CD4-positive, alpha-beta T cell treated with Interleukin-17A for 4 hours (primary cell): ENCODE data around the gene LKAAEAR1.

Experiments used
- DNase-seq: peaks from one replicate; pipeline ENCODE4 v3.0.0-alpha.2; 2020; ENCODE audit warnings: mixed read lengths

The LKAAEAR1 gene

GRCh38 chr20:64049878-64050260 lies 34.3 kb downstream of the LKAAEAR1 start:
- DNase-seq, result no peak

- peak; percentile 44 for DNase-seq
Observed at GRCh38 chr20:64049060-64049877, 34.9 kb downstream of the LKAAEAR1 start, which contains the start of gene SOX18. SOX18 (minus strand) TSS chr20:64049639; CDS start chr20:64049516, 123 bp downstream.

GRCh38 chr20:64048402-64049044 lies 35.7 kb downstream of the LKAAEAR1 start:
- no peak for DNase-seq

DNA sequence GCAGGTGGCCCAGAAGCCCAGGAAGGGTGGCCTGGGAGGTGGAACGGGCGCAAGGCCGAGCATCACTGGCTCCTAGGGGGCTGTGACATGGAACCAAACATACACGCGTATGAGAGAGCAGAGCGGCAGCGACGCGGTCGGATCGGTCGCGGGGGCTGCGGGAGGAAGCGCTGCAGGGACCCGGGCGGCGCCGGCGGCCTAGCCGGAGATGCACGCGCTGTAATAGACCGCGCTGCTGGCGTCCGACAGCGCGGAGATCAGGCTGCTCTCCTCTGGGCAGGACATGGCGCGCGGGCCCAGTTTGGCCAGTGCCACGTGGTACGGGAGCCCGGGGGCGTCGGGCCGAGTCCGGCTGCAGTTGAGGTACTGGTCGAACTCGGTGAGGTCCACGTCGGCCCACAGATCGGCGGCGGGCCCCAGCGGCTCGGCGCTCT lies 36.2 kb downstream of the LKAAEAR1 start:
- no peak for DNase-seq

- DNase-seq, result no peak
Observed at GRCh38 chr20:64047046-64047389, 37.2 kb downstream of the LKAAEAR1 start.

- no peak for DNase-seq
Observed at GRCh38 chr20:64045346-64046011, 38.7 kb downstream of the LKAAEAR1 start.

DNA sequence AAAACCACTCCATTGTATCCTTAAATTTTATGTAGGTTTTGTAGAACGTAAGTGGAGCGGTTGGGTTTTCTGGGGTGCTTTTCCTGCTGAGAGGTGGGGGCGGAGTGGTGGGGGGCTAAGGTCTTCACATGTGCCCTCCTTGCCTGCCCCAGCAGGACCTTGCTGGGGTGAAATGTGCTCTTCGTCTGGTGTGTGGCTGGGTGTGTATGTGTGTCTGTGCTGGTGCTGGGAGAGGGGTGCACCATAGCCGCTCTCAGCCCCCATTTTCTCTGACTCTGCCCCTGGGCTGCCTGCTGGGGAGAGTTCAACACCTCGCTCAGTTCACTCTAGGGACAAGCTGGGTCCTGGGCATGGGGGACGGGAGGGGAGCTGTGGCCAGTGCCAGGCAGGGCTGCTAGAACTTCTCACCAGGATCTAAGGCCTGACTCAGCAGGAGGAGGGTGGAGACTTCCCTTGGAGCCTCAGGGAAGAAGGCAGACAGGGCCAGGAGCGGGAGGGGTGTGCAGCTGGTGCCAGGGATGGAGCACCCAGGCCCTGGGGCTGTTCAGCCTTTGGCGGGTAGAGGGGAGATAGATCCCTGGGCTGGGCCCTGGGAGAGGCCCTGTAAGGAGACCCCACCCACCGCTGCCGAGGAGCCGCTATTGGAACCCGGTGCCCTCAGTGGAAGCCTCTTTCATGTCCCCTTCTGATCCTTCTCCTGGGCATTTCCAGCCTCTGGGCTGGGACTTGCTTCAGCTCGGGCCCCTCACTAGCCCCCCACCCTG lies 39.5 kb downstream of the LKAAEAR1 start:
- DNase-seq, result no peak

GRCh38 chr20:64043768-64044167 lies 40.4 kb downstream of the LKAAEAR1 start:
- DNase-seq, result no peak

DNA sequence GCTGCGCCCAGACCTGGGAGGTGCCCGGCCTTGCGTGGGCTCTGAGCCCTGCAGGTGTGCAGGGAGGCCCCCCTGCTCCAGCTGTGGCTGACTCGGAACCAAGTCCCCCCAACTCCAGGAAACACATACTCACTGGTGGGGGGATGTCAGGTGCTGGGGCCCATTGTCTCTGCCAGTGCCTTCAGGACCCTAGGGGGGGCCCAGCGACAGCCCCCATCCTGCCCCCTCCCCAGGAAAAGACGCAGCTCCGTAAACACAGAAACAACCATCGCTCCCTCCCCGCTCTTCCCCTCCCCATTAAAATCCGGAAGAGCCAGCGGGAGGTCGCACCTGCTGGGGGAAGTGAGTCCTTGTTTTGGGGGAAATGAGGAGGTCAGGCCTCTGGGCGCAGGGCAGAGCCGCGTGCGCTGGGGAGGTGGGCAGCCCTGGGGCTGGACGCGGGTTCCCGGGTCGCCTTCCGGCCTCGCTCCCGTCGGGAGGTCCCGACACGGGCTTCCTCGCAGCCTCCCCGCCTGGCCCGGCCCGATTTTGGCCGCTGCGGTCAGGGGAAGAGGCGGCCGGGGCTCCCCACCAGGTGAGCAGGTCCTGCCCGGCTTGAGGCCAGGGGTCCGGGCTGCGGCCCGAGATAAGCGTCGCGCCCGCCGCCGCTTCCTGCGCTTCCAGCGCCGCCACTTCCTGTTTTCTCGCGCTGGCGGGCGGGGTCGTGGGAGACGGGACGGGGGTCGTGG lies 42.0 kb downstream of the LKAAEAR1 start:
- DNase-seq, result peak; percentile 60

DNA sequence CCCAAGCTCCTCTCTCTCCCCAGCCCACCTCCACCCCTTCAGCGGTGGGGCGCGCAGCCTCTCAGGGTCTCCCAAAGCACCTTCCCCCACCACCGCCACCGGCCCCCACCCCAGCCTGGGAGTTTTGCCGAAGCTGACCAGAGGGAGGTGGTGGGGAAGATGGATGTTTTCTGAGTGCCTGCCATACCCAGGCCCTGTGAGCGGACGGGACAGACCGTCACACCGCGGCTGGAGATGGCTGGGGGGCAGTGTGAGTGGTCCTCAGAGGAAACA lies 42.5 kb downstream of the LKAAEAR1 start:
- DNase-seq, result no peak

DNA sequence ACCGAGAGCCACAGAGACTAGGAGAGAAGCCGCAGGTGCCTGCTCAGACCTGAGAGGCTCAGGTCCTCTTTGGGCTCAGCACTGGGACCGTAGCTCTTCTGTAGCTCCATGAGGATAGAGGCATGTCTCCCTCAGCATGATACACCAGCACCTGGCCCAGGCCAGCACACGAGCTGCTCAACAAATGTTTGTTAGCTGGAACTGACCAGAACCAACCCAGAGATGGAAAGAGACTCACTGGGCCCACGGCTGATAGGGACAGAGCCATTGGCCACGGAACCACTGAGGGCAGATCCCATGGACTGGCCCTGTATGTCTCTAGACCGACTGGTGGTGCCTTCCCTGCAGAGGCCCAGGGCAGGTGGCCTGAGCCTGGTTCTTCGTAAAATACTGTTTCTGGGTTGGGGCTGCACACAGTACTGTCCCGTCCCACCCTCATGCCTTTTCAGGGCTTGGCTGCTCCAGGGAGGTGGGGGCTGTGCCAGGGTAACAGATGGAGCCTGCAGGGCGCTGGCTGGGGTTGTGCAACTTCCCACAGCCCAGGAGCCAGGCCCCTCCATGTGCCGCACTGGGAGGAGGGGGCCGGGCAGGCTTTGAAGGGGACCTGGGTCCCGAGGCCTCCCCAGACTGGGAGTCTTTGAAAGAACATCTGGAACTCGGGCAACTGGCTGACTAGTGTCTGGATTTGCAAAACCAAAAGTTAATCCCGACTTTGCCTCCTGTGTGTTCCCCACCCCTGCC lies 43.0 kb downstream of the LKAAEAR1 start:
- DNase-seq, result no peak

DNA sequence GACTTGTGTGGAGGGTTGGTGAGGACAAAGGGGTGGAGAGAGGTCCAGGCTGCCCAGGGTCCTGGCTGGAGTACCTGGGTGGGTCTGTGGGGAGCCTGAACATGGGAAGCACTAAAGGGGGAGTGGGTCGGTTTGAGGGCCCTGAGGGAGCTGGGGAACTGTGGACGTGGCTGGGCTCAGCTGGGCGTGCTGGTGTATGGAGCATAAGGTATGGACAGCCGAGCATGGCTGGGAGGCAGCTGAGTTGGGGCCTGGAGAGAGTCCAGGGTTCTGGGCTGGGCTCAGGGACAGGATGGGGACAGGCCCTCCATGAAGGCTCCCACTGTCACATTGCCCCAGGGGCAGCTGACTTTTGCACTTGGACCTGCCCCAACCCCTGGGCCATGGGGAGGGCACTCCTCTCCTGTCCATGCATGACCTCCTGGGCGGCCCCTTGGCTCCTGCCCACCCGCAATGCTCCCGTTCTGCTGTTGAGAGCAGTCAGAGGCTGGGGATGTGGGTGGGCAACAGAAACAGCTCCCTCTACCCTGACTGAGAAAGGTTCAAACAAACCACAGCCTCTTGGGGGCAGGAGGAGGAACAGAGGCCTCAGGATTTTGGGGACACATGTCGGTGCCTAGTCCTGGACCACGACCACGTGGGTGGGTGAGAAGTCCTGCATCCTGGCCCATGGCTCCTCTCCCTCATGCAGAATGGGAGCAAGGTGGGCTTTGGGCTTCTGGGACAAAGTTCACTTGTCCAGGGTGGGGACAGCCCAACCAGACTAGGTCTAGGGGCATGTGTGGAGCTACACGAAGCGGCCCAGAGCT lies 43.8 kb downstream of the LKAAEAR1 start:
- DNase-seq, result no peak

DNA sequence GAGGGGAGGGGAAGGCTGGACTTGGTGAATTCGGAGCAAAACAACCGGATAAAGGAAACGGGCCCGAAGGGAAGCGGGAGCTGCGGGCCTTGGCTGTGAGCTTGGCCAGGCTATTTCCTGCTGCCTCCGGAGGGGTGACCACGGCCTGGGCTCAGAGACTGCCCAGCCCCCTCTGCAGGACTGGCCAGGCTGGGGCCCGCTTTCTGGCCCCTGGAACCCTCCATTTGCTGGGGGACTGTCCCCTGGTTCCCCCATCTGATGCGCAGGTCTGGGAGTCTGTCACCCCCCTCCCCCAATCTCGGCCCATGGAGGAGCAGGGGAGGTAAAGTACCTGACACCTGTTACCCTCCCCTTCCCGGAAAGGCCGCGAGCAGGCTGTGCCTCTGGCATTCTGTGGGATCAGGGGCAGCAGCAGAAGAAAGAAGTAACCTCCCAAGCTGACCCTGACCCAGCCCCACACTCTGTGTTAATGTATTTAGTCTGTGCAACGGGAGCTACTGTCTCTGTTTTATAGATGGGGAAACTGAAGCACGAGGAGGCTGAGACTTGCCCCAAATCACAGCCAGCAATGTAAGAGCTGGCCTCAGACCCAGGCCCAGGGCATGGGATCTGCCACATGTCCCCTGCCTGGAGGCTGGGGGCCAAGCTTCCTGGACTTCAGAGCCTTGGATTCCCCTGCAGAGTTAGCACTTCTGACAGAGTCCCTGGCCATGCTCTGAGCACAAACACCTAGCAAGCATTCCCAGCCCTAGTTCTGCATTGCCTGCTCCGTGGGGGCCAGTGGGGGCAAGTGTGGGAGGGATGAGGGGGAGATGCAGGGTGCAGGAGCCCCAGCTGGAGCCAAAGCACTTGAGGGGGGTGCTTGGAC lies 44.7 kb downstream of the LKAAEAR1 start:
- no peak for DNase-seq

DNA sequence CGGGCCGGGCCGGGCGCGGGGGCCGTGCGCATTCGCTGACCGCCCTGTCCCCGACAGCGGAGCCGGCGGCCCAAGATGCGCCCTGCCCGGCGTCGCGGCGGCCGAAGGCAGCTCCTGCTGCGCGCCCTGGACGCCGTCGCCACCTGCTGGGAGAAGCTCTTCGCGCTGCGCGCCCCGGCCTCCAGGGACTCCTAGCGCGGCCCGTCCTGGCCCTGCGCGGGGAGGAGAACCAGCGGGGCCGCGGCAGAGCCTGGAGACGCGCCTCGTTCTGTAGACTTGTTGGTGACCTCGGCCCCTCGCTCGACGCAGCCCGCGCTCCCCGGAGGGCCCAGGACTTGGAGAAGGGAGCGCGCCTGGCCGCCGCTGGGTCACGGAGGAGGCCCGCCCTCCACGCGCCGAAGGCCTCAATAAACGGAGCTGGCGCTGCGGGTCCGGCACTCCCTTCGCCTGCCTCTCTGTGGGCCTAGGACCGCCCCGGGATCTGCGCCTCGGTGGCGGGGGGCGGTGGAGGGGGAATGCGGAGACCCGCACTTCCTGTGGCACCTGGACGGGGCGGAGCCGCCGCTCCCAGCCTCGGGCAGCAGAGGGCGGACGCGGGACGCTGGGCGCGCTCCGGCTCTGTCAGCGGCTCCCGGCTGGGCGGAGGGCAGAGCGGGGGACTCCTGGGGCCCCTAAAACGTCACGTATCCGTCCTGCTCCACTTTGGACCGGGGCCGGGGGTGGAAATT lies 45.5 kb downstream of the LKAAEAR1 start:
- peak; percentile 87 for DNase-seq

DNA sequence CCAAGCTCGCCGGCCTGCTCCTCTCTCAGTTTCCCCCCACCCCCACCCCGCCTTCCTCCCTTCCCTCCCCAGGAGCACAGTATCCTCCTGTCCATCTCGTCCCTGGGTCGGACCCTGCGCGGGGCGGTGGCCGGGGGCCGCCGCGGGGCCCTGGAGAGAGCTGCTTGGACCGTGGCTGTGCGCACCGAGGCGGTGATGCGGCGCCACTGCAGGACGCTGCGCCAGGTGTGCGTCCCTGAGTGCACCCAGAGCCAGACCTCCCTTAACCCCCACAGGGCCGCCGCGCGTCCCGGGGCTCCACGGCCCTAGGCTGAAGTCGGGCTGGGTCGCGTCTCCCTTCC lies 46.0 kb downstream of the LKAAEAR1 start:
- DNase-seq, result no peak

DNA sequence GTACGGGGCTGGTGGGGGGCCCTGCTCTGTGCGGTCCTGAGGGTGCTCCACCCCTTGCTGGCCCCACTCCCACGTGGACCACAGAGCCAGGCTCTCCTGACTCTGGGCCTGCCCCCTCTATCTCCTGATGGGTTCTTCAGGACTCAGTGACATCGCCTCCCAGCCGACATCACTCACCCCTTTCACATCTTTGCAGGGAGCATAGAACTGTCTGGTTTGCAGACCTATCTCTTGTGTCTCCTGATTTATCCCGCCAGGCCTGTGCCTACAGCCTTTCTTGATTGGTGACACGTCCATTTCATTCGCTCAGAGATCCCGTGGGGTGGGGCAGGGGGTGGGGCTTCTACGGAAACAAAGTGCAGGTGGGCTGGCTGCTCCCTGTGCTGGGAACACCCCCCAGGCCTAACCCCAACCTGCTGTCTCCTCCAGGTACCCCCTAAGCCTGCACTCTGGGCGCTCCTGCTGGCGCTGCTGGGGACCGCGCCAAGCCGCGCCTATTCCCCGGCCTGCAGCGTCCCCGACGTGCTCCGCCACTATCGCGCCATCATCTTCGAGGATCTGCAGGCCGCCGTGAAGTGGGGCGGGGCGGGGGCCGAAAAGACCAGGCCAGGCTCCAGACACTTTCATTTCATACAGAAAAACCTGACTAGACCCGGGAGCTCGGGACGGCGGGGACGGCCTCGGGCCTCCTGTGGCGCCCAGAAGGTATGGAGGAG lies 46.5 kb downstream of the LKAAEAR1 start:
- no peak for DNase-seq

GRCh38 chr20:64037199-64037497 lies 47.0 kb downstream of the LKAAEAR1 start:
- no peak for DNase-seq

DNA sequence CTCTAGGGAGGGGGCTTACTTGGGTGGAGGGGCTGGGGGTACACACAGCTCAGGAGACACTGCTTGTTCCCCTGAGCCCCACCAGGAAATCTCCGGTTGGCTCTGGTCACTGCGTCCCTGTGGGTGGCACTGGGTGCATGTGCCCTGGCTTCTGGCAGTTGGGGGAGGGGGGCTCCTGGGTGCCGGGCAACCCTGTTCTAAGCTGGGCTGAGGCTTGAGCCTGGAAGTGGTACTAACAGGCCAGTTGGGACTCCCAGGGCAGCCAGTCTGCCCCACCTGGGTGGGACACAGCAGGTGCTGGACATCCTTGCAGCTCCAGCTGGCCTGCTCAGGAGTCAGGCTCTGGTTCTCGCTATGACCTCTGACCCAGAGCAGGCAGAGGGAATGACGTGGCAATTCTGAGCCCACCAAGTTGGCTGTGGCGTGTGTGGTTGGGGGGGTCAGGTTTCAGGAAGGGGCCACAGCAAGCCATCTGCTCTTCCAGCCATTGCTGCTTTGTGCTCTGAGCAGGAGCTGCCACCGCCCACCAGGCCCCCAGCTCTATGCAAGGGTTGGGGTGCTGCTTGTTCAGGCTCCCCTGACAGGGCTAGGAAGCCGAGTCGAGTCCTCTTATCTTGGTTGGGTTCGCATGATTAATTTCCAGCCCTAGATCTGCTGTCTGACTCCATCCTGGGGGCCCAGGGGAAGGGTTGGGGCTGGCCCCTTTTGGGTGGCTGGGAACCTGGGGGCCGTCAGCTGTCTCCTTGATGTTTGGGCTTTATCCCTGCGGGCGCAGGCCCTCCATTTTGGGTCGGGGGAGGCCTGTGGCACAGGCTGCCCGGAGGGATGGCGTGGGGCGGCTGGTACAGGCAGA lies 47.6 kb downstream of the LKAAEAR1 start:
- DNase-seq, result no peak
